Mesodermal cell (in vitro differentiated cells): Measurements from ENCODE around the gene TLE1.
A peak's percentile ranks its signal among the peaks of the same experiment; 100 is the strongest.

Source experiments
- H3K27ac ChIP-seq: 2 replicates; pipeline ENCODE4 v1.7.0; 2013; ENCODE audit warnings: mild to moderate bottlenecking, low read depth, low read length, moderate library complexity; ENCODE audit not compliant: severe bottlenecking
- H3K36me3 ChIP-seq: 2 replicates; pipeline ENCODE4 v1.7.1; 2013; ENCODE audit warnings: mild to moderate bottlenecking, low read length, moderate library complexity; ENCODE audit not compliant: control insufficient read depth, insufficient read depth
- H3K4me1 ChIP-seq: one replicate; pipeline ENCODE4 v1.7.1; 2013; ENCODE audit warnings: mild to moderate bottlenecking, low read length; ENCODE audit not compliant: insufficient read depth, control insufficient read depth, poor library complexity, severe bottlenecking
- H3K4me3 ChIP-seq: 2 replicates; pipeline ENCODE4 v1.7.0; 2013; ENCODE audit warnings: low read length, control low read depth, mild to moderate bottlenecking; ENCODE audit not compliant: insufficient read depth, poor library complexity, severe bottlenecking; ENCODE audit errors: extremely low read depth
- H3K9me3 ChIP-seq: 2 replicates; pipeline ENCODE4 v1.7.1; 2013; ENCODE audit warnings: mild to moderate bottlenecking, low read length, moderate library complexity; ENCODE audit not compliant: control insufficient read depth
- WGBS, 2 experiments: methylation state at CpG; one replicate each; pipeline ENCODE4 v1.1.5; 2013; ENCODE audit warnings: missing lambda C conversion rate in 2 of 2; ENCODE audit not compliant: insufficient coverage in 2 of 2; 5-methylcytosine and 5-hydroxymethylcytosine counted together

Gene TLE1

DNA sequence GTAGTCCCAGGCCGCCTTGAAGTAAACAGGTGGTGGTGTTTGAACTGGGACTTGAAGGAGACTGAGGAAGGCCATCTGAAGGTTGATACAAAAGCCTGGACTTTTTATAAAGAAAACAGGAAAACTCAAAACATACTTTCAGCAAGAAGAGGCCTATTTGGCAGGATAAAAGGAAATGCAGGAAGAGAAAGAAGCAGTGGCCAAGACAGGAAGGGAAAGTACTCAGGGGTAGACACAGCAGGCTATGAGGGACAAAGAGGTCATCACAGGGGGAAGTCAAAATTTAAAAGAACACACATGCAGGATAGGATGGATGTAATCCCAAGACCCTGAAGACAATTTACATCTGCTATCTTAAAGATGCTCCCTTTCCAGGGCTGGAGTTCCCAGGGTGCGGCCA, 13.0 kb downstream of the TLE1 start:
- H3K27ac ChIP-seq: no peak overlapping the region
- H3K4me3 ChIP-seq: no peak overlapping the region
- H3K36me3 ChIP-seq: peaks cover 52% of the 10 kb centered on the region
- WGBS, 2 experiments: 80 to 83% methylated on average over 1 of the region's 2 CpGs
- no peaks in the 10 kb centered on the region for H3K9me3 ChIP-seq
- H3K4me1 ChIP-seq: no peaks in the 10 kb centered on the region

DNA sequence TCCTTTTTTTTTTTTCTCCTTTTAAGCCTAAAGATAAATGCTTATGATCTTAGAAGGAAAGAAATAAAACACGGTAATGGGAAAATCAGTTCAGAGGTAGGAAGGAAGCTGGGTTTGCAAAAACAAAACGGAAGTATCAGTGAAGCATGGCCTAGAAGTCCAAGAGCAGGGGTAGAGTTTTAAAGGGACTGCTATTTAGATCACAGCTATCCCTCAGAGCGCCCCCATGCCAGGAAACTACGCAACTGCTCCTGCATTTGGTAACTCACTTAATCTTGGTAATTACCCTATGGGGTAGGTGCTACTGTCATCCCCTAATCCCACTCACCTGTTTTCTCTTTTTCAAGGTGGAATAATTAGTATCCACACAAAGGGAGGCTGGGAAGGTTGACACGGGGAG, 16.0 kb downstream of the TLE1 start:
- peaks cover 43% of the 10 kb centered on the region for H3K36me3 ChIP-seq

DNA sequence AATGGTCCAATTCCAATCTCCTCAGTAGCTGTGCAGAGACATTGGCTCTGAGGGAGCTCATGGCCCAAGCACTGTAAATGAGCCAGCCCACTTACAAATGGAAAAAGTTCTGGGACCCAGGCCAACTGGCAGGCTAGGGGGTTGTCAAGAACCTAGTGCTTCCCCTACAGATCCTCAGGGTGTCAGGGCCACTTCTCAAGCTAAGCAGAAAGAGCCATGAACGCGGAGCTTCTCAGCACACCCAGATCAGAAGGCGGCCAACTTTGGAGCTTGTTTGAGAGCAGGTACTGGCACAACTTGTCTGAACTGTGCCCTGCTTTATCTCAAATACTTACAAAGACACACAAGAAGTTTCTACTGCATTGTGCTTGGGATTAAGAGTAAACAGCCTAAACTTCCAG, 17.5 kb downstream of the TLE1 start:
- H3K36me3 ChIP-seq: peaks cover 49% of the 10 kb centered on the region
- H3K9me3 ChIP-seq: no peaks in the 10 kb centered on the region
- H3K27ac ChIP-seq: no peak overlapping the region
- no peak overlapping the region for H3K4me3 ChIP-seq
- no peaks in the 10 kb centered on the region for H3K4me1 ChIP-seq
- WGBS, 2 experiments: no CpG with 5 or more reads among the region's 3 CpGs

More for the DNA sequence above, 16.0 kb downstream of the TLE1 start:
- Histone ChIP-seq H3K9me3 (no peaks in the 10 kb centered on the region), H3K4me3 (no peak overlapping the region), H3K27ac (no peak overlapping the region), H3K4me1 (no peaks in the 10 kb centered on the region)
- WGBS, 2 experiments: 50 to 67% methylated on average over 2 to 3 of the region's 5 CpGs

DNA sequence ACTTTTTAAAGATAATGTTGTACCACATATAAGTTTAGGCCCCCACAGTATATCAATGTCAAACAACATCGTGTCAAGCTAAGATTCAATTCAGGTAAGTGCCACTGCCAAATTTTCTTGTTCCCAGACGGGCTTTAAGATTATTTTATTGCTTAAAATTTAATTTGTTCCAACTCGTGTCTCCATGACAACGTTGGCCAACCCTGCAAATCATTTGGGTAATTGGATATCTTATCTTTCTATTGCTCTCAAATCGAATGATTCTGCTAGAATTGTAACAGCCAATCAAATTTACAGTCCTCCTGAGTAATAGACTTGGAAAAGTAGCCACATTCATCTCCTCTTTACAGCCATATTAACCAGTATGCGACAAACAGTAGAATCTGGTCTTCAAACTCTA, 19.5 kb downstream of the TLE1 start:
- Histone ChIP-seq H3K27ac (no peak overlapping the region), H3K4me3 (no peak overlapping the region), H3K9me3 (no peaks in the 10 kb centered on the region), H3K36me3 (peaks cover 35% of the 10 kb centered on the region), H3K4me1 (peaks cover 14% of the 10 kb centered on the region)
- 100% methylated on average over 2 to 3 of the region's 6 CpGs for WGBS, 2 experiments

DNA sequence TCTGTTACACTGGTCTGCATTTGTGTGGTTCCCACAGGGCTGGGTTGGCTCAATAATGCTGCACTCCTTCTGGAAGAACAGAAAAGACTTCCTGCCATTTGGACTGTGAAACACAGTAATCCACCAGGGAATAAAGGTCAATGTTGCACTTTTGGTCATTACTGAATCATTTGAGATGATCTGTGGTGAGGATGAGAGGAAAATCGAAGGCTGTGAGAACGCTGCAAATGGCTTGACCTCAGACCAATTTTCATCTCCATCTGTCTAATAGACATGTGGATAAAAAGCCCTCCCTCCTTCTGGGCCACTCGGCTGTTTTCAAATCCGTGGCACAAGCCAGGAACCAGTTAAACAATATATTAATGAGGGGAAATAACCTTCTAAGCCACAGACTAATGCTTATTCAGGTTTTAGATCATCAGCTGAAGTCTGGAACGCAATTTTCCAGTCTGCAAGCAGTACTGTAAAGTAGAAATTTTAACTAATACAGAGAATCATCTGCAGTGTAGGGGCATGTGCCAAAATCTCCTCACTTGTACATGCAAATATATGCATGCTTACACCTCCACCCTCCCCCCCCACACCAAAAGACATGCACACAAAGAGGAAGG, 20.2 kb downstream of the TLE1 start:
- Histone ChIP-seq H3K9me3 (no peaks in the 10 kb centered on the region), H3K4me3 (no peak overlapping the region), H3K27ac (no peak overlapping the region), H3K36me3 (peaks cover 33% of the 10 kb centered on the region), H3K4me1 (peaks cover 14% of the 10 kb centered on the region)
- WGBS, 2 experiments: 100% methylated on average over 1 of the region's 5 CpGs; no CpG with 5 or more reads in 1 of the 2 experiments

DNA sequence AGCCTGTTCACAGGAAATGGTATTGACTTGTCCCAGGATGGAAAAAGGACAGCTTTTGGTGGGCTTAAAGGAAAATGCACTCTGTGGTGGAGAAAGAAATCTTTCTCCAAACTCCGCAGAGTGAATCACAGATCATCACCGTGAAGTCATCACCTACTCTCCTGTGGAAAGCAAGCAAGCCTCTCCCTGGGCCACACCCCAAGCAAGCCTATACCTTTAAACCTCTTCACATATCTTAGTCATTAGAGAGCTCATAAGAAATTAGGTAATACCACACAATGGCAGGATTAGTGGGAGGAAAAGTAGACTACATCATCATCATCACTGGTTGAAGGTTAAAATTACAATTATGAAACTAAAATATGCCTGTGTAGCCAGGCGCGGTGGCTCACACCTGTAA, 23.2 kb downstream of the TLE1 start:
- peaks cover 22% of the 10 kb centered on the region for H3K36me3 ChIP-seq
- H3K9me3 ChIP-seq: no peaks in the 10 kb centered on the region
- H3K4me1 ChIP-seq: peaks cover 19% of the 10 kb centered on the region
- no peak overlapping the region for H3K4me3 ChIP-seq
- 90% methylated on average over 4 of the region's 4 CpGs; no CpG with 5 or more reads in 1 of the 2 experiments for WGBS, 2 experiments
- peak overlapping the region; percentile 2 for H3K27ac ChIP-seq

DNA sequence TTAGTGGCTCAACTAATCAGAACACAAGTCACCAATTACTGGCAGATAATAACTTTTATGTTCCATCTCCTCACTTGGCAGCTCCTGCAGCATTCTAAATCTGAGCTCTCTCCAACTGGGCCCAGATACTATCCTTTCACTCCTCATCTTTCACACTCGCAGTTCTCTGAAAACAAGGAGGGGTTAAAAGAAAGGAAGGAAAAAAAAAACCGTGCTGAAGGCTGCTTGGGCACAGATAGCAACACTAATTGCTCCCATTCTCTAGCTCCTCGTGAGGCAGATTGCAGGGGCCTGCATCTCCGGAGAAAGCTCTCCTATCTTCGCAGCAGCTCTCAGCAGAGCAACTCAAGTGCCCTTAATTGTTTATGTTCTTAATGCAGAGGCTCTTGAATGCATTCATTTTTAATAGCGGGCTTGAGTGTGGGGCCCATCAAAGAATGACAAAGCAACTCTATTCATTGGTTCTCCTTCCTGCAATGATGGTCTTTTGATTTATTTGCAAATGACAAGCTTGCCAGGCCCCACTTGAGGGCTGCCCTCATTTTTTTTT, 23.9 kb downstream of the TLE1 start:
- WGBS, 2 experiments: 0% methylated on average over 4 of the region's 6 CpGs; no CpG with 5 or more reads in 1 of the 2 experiments
- Histone ChIP-seq H3K4me3 (no peak overlapping the region), H3K27ac (no peak overlapping the region), H3K9me3 (no peaks in the 10 kb centered on the region), H3K4me1 (peaks cover 19% of the 10 kb centered on the region), H3K36me3 (peaks cover 20% of the 10 kb centered on the region)

DNA sequence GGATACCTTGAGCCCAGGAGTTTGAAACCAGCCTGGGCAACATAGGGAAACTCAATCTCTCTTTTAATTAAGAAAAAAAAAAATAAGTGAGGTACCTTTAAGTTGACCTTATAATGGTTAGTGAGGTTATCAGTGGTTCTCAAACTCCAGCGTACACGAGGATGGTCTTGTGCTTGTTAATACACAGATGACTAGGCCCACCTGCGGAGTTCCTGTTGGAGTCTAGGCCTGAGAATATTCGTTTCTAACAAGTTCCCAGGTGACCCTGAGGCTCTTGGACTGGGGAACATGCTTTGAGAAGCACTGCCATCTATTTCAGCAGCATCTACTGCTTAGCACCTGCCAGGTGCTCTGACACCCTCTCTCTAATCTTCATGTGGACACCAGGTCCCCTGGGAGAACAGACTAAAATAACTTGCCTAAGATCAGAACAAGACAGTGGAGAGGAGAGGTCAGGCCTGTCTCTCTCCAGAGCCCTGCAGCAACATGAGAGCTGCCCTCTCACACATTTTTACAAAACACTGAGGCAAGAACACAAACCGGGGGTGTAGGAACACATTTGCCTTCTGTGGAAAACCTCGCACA, 24.6 kb downstream of the TLE1 start:
- no peaks in the 10 kb centered on the region for H3K9me3 ChIP-seq
- peaks cover 20% of the 10 kb centered on the region for H3K36me3 ChIP-seq
- WGBS, 2 experiments: 64 to 69% methylated on average over 5 to 6 of the region's 6 CpGs
- H3K4me1 ChIP-seq: peaks cover 19% of the 10 kb centered on the region
- H3K27ac ChIP-seq: no peak overlapping the region
- no peak overlapping the region for H3K4me3 ChIP-seq

DNA sequence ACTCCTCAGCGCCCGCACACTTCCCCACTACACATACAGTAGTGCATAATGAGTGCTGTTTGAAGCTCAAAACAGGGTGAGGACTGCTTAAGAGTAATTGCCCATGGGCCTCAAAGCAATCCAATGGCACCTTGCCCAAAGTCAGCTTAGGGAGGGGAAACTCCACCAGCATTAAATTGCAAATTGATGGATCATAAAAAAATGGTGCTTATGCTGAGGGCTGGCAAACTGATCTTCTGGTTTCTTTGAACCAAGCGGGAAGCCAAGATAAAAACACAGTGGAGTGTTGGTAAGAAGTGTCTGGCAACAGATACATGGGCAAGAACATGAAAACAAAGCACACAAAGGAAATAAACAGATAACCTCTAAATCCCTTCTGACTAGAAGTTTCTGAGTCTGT, 28.0 kb downstream of the TLE1 start:
- WGBS, 2 experiments: no CpG with 5 or more reads among the region's 3 CpGs
- Histone ChIP-seq H3K4me3 (no peak overlapping the region), H3K9me3 (no peaks in the 10 kb centered on the region), H3K4me1 (peaks cover 19% of the 10 kb centered on the region), H3K36me3 (peaks cover 15% of the 10 kb centered on the region), H3K27ac (no peak overlapping the region)

DNA sequence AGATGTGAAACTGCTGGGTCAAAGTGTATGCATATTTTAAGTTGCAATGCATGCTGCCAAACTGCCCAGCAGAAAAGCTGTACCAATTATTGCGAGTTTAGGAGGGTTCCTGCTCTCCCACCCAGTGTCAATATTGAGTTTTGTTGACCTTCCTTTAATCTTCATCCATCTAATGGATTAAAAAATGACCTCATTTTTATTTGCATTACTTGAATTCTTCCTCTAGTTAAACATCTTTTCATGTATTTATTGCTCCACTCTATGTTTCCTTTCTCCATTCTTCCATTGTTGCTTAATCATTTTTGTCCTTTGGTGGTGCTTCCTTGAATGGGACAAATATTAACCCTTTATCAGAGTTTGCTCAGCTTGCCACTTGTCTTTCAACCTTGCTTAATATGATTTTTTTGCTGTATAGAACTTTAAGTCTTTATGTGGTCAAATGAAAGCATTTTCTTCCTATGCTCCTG, 32.4 kb downstream of the TLE1 start:
- H3K4me3 ChIP-seq: no peak overlapping the region
- H3K9me3 ChIP-seq: no peaks in the 10 kb centered on the region
- peaks cover 24% of the 10 kb centered on the region for H3K36me3 ChIP-seq
- 100% methylated on average over 1 of the region's 1 CpG; no CpG with 5 or more reads in 1 of the 2 experiments for WGBS, 2 experiments
- H3K4me1 ChIP-seq: peaks cover 5% of the 10 kb centered on the region
- H3K27ac ChIP-seq: no peak overlapping the region

DNA sequence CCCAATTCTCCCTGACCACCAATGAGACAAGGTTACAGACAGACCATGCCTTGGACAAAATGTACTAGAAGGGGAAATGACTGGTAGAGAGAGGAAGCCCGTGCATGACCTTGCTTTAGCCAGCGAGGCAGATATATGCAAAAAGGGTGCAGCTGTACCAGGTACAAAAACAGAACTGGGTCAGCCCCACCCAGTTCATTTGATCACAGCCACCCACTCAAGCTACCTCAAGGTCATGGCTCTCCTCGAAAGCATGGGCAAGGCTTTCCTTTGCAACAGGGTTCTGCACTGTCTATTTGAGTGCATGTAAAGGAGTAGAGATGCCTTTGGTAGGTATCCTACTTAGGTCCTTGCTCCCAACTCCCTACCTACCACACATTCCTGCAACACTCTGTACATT, 33.3 kb downstream of the TLE1 start:
- no peak overlapping the region for H3K4me3 ChIP-seq
- WGBS, 2 experiments: 92 to 94% methylated on average over 2 to 3 of the region's 3 CpGs
- H3K4me1 ChIP-seq: no peaks in the 10 kb centered on the region
- peaks cover 23% of the 10 kb centered on the region for H3K36me3 ChIP-seq
- no peak overlapping the region for H3K27ac ChIP-seq
- no peaks in the 10 kb centered on the region for H3K9me3 ChIP-seq
